Activated naive CD4-positive, alpha-beta T cell treated with anti-CD3 and anti-CD28 coated beads, Interleukin-2, amount 50 U/mL, for 24 hours (primary cell): ENCODE data around the gene WIPI1.

Source experiments
- H3K27ac Mint-ChIP-seq: one replicate; pipeline ENCODE4 v1.8.0; 2021; ENCODE audit warnings: mild to moderate bottlenecking, mixed read lengths
- H3K27me3 Mint-ChIP-seq: one replicate; pipeline ENCODE4 v1.8.0; 2021; ENCODE audit warnings: mixed read lengths
- H3K36me3 Mint-ChIP-seq: one replicate; pipeline ENCODE4 v1.8.0; 2021; ENCODE audit warnings: mixed read lengths
- H3K4me1 Mint-ChIP-seq: one replicate; pipeline ENCODE4 v1.8.0; 2021; ENCODE audit warnings: mixed read lengths
- H3K4me3 Mint-ChIP-seq: one replicate; pipeline ENCODE4 v1.8.0; 2021; ENCODE audit warnings: mild to moderate bottlenecking, mixed read lengths
- H3K9me3 Mint-ChIP-seq: one replicate; pipeline ENCODE4 v1.8.0; 2021; ENCODE audit warnings: mixed read lengths

WIPI1 gene

DNA sequence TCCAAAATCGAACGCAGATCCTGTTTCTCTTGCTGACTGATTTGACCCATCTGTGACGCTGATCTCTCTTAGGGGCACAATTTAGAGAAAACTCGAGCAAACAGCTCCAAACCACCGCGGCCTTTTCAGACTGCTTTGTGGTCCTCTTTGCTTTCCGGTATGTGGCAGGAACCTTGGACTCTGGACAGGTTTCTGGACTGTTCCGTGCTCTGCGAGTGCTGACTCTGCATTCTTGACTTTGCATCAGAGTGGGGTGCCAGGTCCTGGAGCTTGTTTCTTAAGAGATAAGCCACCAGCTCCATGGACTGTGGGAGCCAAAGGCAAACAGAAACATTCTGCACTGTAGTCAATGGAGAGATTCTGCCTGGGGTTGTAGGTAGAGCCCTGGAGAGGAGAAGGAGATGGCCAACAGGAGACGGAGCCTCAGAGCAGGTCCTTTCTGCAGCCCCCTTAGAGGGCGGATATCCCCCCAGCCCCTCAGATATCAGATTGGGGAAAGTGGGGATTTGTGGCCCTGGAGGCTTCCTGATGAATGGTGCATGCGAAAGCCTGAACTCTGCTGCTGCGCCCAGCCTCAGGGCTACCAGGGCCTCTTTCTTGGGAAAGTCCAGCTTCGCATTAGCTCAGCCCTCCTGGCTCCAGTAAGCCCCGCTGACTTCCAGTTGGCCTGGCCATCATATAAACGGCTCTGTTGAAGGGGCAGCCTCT lies 65.6 kb downstream of the WIPI1 start:
- H3K27me3 Mint-ChIP-seq = no peaks in the 10 kb centered on the region
- peaks cover 8% of the 10 kb centered on the region for H3K36me3 Mint-ChIP-seq
- no peak overlapping the region for H3K27ac Mint-ChIP-seq
- no peak overlapping the region for H3K4me3 Mint-ChIP-seq
- H3K9me3 Mint-ChIP-seq = no peaks in the 10 kb centered on the region
- peaks cover 2% of the 10 kb centered on the region for H3K4me1 Mint-ChIP-seq

DNA sequence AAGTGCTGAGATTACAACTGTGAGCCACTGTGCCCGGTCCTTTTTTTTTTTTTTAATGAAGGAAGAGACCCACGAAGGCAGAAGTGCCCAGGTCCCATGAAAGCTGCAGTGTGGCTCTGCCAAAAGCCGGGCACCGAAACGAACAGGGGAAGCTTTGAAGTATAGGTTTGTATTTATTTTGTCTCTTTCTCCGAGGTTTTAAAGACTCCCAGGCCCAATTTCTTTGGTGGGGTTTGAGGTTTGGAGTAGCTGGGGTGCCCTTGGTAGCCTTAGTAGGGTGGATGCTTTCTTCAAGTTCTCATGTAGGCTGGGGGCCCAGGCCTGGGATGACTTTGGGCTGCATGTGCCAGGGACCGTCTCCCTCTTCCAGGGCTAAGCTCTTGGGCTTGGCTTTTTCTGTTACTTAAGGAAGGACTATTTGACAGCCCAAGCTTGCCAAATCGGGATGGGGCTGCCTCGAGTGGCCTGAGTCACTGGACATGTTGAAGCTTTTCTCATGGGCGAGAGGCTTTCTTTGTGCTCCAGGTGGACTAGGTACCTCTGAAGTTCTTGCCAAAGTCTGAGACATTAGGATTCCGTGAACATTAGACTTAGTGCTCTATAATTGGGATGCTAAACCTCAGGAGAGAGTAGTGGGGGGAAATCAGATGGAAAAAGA lies 66.3 kb downstream of the WIPI1 start:
- Mint-ChIP-seq H3K36me3 (peaks cover 8% of the 10 kb centered on the region), H3K27ac (no peak overlapping the region), H3K27me3 (no peaks in the 10 kb centered on the region), H3K9me3 (no peaks in the 10 kb centered on the region), H3K4me3 (no peak overlapping the region), H3K4me1 (no peaks in the 10 kb centered on the region)

DNA sequence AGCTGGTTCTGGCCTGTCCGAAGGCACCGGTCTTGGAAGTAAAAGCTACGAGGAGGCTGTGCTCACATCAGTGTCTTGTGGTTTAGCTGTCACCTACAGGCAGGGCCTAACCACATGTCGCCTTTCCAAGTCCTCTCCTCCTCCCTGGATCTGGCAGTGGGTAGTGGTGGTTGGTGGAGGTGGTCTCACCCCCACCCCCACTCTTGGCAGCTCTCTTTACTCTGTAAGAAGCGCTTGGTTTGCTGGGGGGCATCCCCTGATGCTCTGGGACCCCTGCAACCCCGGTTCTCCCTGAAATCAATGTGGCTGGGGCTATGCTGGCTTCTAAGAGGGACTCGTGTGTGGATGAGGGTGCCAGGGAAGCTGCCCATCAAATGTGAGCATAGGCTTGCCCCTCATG lies 68.3 kb downstream of the WIPI1 start:
- peaks cover 7% of the 10 kb centered on the region for H3K4me1 Mint-ChIP-seq
- H3K27me3 Mint-ChIP-seq = no peaks in the 10 kb centered on the region
- no peak overlapping the region for H3K4me3 Mint-ChIP-seq
- peaks cover 2% of the 10 kb centered on the region for H3K36me3 Mint-ChIP-seq
- no peak overlapping the region for H3K27ac Mint-ChIP-seq
- no peaks in the 10 kb centered on the region for H3K9me3 Mint-ChIP-seq

DNA sequence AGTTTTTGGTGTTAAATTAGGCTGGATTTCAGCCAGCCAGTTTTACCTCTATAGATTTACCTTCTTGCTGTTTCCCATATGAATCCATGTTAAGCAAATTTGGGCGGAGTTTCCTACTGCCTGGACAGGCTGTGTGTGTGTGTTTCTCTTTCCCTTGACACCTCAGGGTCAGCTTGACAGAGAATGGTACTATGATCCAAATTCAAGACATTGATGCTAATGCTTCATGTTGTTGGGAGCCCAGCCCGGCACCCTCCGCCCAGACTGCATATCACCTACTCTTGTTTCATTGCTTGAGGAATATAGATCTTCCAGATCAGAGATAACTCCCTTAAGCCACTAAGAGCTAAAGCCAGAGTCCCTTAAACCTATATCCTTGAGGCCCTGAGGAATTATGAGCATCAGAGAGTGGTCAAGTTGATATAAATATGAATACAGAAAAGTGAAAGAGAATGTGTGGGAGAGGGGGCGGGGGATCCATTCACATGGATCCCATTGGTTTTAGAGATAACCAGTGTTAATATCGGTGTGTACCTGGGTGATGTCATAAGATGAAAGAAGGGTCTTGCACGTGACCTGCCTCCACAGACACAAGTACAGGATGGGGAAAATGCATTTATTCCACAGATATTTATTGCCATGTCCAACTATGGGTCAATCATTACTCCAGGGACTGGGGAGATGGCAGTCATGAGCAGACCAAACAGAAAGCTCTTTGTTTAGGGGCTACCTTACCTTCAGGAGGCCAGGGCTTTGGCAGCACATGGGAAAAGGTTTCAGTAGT lies 69.7 kb downstream of the WIPI1 start:
- Mint-ChIP-seq H3K27me3 (no peaks in the 10 kb centered on the region), H3K9me3 (no peaks in the 10 kb centered on the region), H3K4me1 (peaks cover 22% of the 10 kb centered on the region), H3K4me3 (no peak overlapping the region), H3K36me3 (no peaks in the 10 kb centered on the region), H3K27ac (peak overlapping the region; percentile 25)

DNA sequence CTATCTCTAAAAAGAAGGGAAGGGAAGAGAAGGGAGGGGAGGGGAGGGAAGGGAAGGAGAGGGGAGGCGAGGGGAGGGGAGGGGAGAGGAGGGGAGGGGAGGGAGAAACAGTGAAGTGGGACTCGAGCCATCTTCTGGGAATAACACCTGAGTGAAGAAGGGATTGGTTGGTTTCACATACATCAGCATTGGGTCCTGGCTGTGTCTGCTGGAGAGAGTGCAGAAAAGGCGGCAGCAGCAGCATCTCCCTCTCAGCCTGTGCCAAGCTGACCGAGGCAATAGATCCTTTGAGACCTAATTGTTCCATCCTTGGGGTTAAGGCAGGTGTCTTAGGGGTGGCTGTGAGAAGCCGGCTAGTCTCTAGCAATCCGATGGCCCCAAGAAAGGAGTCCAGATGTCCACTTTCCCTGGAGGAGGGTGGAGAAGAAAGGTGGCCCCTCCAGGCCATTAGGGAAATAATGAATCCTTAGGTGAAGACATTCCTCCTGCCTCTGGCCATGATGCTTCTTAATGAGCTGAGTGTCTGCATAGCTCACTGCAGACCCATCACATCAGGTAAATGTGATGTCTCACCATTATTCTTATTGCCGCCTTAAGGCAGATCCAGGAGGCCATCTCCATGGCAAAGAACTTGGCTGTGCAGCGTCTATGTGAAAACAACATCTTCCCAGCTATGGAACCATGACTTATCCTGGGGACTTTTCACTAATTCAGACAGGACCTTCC lies 71.6 kb downstream of the WIPI1 start:
- H3K27ac Mint-ChIP-seq = no peak overlapping the region

DNA sequence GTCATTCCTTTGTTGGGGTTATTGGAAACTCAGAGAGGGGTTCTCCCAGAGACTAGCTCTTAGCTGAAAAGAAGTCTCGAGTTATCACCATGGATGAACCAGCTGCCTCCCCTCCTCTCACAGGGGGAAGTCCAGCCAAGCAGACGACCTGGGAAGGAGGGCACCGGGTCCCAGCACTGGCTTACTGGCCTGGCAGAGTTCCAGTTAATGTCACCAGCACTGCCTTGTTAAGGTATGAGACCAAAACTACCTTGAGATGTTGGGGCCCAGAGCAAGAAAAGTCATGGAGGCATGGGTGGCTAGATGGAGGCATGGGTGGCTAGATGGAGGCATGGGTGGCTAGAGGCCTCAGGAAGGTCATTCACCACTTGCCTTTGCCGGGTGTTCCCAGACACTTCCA lies 72.4 kb downstream of the WIPI1 start:
- Mint-ChIP-seq H3K9me3 (no peaks in the 10 kb centered on the region), H3K36me3 (no peaks in the 10 kb centered on the region), H3K27ac (no peak overlapping the region), H3K4me3 (no peak overlapping the region), H3K4me1 (peaks cover 27% of the 10 kb centered on the region), H3K27me3 (no peaks in the 10 kb centered on the region)

More for the DNA sequence above, 71.6 kb downstream of the WIPI1 start:
- Mint-ChIP-seq H3K27me3 (no peaks in the 10 kb centered on the region), H3K4me3 (no peak overlapping the region), H3K4me1 (peaks cover 27% of the 10 kb centered on the region), H3K36me3 (no peaks in the 10 kb centered on the region), H3K9me3 (no peaks in the 10 kb centered on the region)

DNA sequence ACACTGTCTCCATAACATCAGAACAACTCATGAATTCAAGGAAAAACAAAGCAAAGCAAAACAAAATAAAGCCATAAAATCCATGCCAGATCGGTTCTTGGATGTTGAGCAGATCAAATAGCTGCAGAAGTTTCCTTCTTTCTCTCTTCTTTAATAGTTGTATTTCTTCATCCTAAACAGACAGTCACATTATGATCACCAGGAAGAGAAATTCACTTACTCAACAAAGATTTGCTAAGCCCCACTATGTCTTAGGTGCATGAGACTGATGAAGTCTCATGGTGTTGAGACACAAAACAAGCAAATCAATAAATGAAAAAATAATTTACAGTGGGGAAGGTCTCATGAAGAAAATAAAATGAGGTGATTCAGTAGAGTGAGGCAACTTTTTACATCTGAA lies 72.8 kb downstream of the WIPI1 start:
- Mint-ChIP-seq H3K27ac (peak overlapping the region; percentile 49), H3K27me3 (no peaks in the 10 kb centered on the region), H3K4me3 (no peak overlapping the region), H3K36me3 (no peaks in the 10 kb centered on the region), H3K4me1 (peaks cover 27% of the 10 kb centered on the region), H3K9me3 (no peaks in the 10 kb centered on the region)

DNA sequence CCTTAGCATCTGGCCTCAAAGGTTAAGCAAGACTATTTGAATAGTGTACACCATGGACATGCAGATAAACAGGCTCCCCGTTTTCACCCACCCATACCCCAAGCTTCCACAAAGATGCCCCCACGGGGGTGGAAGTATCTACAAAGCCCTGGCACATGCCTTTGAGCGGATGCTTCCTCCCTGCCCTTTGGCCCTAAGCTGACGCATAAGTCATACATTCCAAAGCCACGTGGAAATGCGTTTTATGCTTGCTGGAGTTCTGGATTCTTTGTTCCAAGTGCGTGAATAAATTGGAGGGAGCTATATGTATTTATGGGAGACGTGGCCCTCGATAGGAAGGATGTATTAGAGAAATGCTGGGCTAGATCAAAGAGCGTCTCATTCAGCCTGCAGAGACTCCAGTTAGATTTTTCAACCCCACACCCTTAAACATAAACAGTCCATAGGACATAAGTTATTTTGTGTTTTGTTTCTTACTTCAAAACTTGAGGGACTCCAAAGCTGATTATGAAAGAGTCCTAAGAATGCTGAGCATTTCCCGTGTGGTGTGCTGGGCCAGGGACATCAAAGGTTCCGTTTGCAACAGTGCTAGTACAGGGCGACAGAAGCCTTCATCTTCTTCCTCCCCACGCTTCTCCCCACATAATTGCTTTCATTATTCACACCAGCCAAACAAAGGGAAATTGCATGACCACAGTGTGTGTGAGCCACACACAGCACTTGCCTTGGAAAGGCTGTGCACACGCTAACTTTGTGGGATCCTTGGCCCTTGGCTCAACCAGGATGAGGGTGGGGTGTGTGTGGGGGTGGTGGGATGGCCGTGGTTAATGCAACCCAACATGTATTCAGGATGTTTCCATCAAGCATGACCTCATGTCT lies 73.6 kb downstream of the WIPI1 start:
- H3K27ac Mint-ChIP-seq = peak overlapping the region; percentile 49
- peak overlapping the region; percentile 45 for H3K4me3 Mint-ChIP-seq
- H3K4me1 Mint-ChIP-seq = peaks cover 27% of the 10 kb centered on the region
- H3K9me3 Mint-ChIP-seq = no peaks in the 10 kb centered on the region
- no peaks in the 10 kb centered on the region for H3K27me3 Mint-ChIP-seq
- no peaks in the 10 kb centered on the region for H3K36me3 Mint-ChIP-seq

DNA sequence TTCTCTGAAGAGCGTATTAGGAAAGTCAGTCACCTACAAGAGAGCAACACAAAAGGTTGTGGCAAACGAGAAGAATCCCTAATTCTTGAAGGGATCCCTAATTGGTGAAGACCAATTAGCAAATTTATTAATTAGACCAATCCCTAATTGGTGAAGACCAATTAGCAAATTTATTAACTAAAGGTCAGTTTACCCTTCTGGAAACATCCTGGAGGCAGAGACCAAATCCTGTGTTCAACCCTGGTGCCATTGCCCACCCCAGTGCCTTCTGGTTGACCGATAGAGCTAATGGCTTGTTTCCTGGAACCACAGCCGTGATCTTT lies 74.2 kb downstream of the WIPI1 start:
- no peaks in the 10 kb centered on the region for H3K9me3 Mint-ChIP-seq
- H3K36me3 Mint-ChIP-seq = no peaks in the 10 kb centered on the region
- H3K27me3 Mint-ChIP-seq = no peaks in the 10 kb centered on the region
- no peak overlapping the region for H3K27ac Mint-ChIP-seq
- peaks cover 27% of the 10 kb centered on the region for H3K4me1 Mint-ChIP-seq
- H3K4me3 Mint-ChIP-seq = no peak overlapping the region

DNA sequence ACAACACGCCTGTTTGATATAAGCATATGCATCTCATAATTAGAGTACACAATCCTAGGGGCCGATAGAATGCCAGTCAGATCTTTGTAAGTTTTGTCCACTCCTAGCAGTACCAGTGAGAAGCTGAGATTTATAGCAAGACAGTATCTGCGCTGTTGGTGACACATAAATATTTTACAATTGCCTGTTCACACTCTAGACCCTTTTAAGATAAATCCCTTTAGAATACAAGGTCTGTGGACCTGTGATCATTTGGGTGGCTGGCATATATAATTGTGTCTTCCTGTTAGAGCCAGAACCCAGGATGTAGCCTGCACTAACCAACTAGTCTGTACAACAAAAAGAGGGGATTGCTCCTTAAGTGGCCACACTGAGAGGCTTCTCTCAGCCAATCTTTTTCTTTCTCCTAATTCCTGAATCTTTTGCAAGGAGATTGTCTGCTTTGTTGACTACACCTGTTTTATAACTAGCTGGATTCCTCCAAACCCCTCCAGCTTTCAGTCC lies 74.7 kb downstream of the WIPI1 start:
- Mint-ChIP-seq H3K27me3 (no peaks in the 10 kb centered on the region), H3K9me3 (no peaks in the 10 kb centered on the region), H3K4me3 (no peak overlapping the region), H3K36me3 (no peaks in the 10 kb centered on the region), H3K4me1 (peaks cover 27% of the 10 kb centered on the region), H3K27ac (no peak overlapping the region)

DNA sequence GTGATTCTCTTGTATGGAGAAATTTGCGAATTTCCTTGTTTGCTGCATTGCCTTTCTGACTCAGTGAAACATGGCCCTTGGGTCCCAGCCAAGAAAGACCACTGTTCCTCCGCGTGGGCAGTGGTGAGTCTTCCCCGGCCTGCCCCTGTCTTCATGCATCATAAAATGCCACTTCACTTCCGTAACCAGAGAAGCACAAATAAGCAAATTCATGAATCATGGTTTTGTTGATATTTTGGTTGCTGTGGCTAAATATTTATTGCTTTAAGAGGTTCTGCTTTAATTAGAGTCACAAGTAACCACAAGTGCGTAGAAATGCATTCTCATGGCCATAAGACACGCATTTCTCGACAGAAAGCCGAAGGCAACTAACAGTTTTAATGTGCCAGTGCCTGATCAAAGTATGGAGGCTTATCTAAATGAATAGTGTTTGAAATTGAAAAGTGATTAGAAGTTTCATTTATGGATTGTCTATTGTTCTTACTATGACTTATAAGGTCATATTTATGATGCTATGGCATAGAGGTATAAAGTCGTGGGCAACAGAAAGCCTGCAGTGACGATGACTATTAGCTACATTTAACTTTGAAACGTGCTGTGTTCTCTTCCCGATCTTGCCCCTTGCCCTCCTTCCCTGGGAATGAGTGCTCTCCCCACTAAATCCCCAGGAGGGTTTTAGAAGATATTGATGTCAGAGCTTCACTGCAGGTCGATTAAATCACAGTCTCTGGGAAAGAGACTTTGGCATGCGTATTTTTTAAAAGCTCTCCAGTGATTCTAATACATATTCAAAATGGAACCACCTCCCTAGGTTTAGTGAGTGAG lies 76.0 kb downstream of the WIPI1 start:
- Mint-ChIP-seq H3K36me3 (no peaks in the 10 kb centered on the region), H3K4me3 (no peak overlapping the region), H3K27ac (no peak overlapping the region), H3K27me3 (no peaks in the 10 kb centered on the region), H3K4me1 (peaks cover 27% of the 10 kb centered on the region), H3K9me3 (no peaks in the 10 kb centered on the region)

DNA sequence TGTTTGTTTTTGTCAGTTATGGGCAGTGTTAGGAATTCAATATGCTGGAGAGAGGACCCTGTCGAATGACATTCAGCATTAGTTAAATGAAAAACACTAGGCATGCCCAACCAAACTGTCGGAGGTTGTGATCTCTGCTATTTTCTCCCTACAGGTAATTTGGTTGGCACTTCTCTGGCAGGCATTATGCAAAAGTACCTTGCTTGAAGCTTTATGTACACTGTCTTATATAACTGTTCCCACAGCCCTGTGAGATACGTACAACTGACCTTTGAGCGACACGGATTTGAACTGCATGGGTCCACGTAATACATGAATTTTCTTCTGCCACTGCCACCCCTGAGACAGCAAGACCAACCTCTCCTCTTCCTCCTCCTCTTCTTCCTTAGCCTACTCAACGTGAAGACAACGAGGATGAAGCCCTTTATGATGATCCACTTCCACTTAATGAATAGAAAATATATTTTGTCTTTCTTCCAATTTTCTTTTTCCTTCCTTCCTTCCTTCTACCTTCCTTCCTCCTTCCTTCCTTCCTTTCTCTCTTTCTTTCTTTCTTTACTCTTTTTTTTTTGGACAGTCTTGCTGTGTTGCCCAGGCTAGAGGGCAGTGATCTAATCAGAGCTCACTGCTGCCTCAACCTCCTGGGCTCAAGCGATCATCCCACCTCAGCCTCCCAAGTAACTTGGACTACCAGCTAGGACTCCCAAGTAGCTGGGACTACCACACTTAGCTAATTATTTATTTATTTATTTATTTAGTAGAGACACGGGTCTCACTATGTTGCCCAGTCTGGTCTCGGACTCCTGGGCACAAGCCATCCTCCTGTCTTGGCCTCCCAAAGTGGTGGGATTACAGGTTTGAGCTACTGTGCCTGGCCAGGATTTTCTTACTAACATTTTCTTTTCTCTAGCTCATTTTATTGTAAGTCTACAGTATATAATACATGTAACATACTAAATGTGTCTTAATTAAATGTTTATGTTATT lies 77.3 kb downstream of the WIPI1 start:
- H3K36me3 Mint-ChIP-seq = peaks cover 2% of the 10 kb centered on the region
- H3K4me1 Mint-ChIP-seq = peaks cover 27% of the 10 kb centered on the region
- no peaks in the 10 kb centered on the region for H3K27me3 Mint-ChIP-seq
- no peaks in the 10 kb centered on the region for H3K9me3 Mint-ChIP-seq
- H3K27ac Mint-ChIP-seq = no peak overlapping the region
- no peak overlapping the region for H3K4me3 Mint-ChIP-seq

DNA sequence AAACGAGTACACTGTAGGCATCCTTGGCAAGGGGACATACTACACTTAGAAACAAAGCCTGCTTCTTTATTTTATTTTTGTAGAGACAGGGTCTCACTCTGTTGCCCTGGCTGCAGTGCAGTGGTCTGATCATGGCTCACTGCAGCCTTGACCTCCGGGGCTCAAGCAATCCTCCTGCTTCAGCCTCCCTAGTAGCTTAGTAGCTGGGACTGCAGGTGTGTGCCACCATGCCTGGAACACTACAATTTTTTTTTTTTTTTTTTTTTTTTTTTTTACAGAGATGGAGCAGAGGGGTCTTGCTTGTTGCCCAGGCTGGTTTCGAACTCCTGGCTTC lies 78.2 kb downstream of the WIPI1 start:
- H3K4me1 Mint-ChIP-seq = peaks cover 21% of the 10 kb centered on the region
- H3K36me3 Mint-ChIP-seq = peaks cover 2% of the 10 kb centered on the region
- H3K9me3 Mint-ChIP-seq = no peaks in the 10 kb centered on the region
- H3K27me3 Mint-ChIP-seq = no peaks in the 10 kb centered on the region
- H3K4me3 Mint-ChIP-seq = no peak overlapping the region
- no peak overlapping the region for H3K27ac Mint-ChIP-seq
